Ascending aorta (tissue), 2 donors: ENCODE data around the gene TLCD5. TPM values are rescaled to one million over a fixed set of nuclear protein-coding genes. Genes with fewer than 3 reads are reported as not detected.

Experiments
- DNase-seq, 2 donors: peaks; one replicate each; pipeline ENCODE4 v3.0.0-alpha.2; 2019; ENCODE audit warnings: low spot score in 2 of 2
- H3K27ac ChIP-seq, 2 donors: fragments of 200-600 bp; sonication (generic); one replicate each; pipeline ENCODE4 v1.5.1; 2016 to 2017; ENCODE audit warnings: mild to moderate bottlenecking in 1 of 2
- H3K27me3 ChIP-seq: fragments of 200-600 bp; sonication (generic); one replicate; pipeline ENCODE4 v1.5.1; 2017
- H3K36me3 ChIP-seq, 2 donors: fragments of 200-600 bp; sonication (generic); one replicate each; pipeline ENCODE4 v1.5.1; 2016
- H3K4me1 ChIP-seq, 2 donors: fragments of 200-600 bp; sonication (generic); one replicate each; pipeline ENCODE4 v1.5.1; 2016 to 2017; ENCODE audit warnings: mild to moderate bottlenecking in 1 of 2
- H3K4me3 ChIP-seq, 2 donors: fragments of 200-600 bp; sonication (generic); one replicate each; pipeline ENCODE4 v1.5.1; 2016 to 2017; ENCODE audit warnings: mild to moderate bottlenecking in 1 of 2
- H3K9me3 ChIP-seq, 2 donors: fragments of 200-600 bp; sonication (generic); one replicate each; pipeline ENCODE4 v1.5.1; 2016
- intact Hi-C: fragments of 100-400 bp; cut with DNase I; formaldehyde crosslinking; loops from one replicate; pipeline ENCODE4 v1.15.1; 2023
- total RNA-seq: library from RNA; depleted of rRNA; stranded (reverse); fragments of >200 nt; gene quantifications from one replicate; pipeline ENCODE4 v1.1.0, GENCODE V29; 2016
- TF ChIP-seq, protein P1 (sequence below), 3 experiments: fragments of 200-600 bp in 2 of 3; fragments of 450-650 bp in 1 of 3; sonication (generic) in 2 of 3; IDR thresholded peaks; one replicate each; pipeline ENCODE4 v1.5.1; 2016 to 2019; ENCODE audit warnings: antibody characterized with exemption in 3 of 3, mild to moderate bottlenecking in 1 of 3, moderate library complexity in 1 of 3

Gene TLCD5
- total RNA-seq, 1 donor from 2014 or later: 8.4 TPM

DNA sequence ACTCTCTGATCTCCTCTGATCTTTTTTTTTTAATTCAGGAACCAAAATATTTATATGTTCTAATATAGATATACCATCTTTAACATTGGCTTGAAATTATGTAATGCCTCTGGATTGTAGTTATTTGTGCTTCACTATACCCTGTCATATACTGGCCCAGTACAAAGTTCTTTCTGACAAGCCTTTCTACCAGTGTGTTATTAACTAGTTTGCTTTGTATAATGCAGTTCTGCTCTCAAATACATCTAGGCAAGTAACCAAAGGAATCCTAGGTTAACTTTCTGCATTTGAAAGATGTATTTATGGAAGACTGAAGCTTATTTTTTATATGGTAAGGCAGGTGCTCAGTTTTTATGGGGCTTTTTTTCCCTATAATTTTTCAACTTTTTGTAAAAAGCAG lies 47.2 kb downstream of the TLCD5 start:
- H3K27ac ChIP-seq: no peak overlapping the region
- H3K9me3 ChIP-seq: no peaks in the 10 kb centered on the region
- intact Hi-C loops: no loop called here
- H3K4me1 ChIP-seq: peaks cover 0 to 4% of the 10 kb centered on the region in 2 donors
- TF ChIP-seq, protein P1, sequence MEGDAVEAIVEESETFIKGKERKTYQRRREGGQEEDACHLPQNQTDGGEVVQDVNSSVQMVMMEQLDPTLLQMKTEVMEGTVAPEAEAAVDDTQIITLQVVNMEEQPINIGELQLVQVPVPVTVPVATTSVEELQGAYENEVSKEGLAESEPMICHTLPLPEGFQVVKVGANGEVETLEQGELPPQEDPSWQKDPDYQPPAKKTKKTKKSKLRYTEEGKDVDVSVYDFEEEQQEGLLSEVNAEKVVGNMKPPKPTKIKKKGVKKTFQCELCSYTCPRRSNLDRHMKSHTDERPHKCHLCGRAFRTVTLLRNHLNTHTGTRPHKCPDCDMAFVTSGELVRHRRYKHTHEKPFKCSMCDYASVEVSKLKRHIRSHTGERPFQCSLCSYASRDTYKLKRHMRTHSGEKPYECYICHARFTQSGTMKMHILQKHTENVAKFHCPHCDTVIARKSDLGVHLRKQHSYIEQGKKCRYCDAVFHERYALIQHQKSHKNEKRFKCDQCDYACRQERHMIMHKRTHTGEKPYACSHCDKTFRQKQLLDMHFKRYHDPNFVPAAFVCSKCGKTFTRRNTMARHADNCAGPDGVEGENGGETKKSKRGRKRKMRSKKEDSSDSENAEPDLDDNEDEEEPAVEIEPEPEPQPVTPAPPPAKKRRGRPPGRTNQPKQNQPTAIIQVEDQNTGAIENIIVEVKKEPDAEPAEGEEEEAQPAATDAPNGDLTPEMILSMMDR (IDR thresholded peaks at IDR 0.05): no peak
- no peak overlapping the region for H3K4me3 ChIP-seq
- no peak for DNase-seq
- H3K36me3 ChIP-seq: no peaks in the 10 kb centered on the region
- H3K27me3 ChIP-seq: no peaks in the 10 kb centered on the region

DNA sequence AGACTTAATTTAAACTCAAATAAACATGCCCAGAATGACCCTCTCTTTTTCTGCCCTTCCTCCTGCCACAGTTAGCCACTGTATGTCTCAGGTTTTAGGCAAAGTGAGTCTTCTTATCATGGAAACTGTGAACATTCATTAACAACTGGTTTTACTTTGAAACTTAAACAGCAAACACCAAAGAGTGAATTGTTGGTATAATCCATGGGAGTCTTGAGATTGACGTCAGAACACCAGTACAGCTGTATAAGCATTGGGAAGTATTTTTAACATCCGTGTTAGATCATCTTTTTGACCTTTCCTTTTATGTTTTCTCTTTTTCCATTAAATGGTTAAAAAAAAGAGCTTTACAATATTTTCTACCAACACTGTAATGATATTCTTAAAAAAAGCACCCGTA lies 50.0 kb downstream of the TLCD5 start:
- TF ChIP-seq, protein P1 (IDR thresholded peaks at IDR 0.05): no peak
- H3K9me3 ChIP-seq: no peaks in the 10 kb centered on the region
- intact Hi-C loops: no loop called here
- H3K4me3 ChIP-seq: no peak overlapping the region
- no peak overlapping the region for H3K27ac ChIP-seq
- peaks cover 0 to 6% of the 10 kb centered on the region in 2 donors for H3K4me1 ChIP-seq
- H3K36me3 ChIP-seq: no peaks in the 10 kb centered on the region
- no peak for DNase-seq
- no peaks in the 10 kb centered on the region for H3K27me3 ChIP-seq

DNA sequence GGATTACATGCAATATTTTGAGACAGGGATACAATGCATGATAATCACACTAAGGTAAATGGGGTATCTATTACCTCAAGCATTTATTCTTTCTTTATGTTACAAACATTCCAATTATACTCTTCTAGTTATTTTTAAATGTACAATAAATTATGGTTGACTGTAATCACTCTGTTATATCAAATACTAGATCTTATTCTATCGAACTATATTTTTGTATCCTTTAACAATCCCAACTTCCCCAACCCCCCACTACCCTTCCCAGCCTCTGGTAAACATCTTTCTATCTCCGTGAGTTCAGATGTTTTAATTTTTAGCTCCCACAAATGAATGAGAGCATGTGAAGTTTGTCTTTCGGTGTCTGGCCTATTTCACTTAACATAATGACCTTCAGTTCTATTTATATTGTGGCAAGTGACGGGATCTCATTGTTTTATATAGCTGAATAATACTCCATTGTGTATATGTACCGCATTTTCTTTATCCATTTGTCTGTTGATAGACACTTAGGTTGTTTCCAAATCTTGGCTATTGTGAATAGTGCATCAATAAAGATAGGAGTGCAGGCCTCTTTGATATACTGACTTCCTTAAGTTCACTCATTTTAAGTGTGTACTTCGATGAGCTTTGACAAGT lies 51.6 kb downstream of the TLCD5 start:
- DNase-seq: no peak
- no peaks in the 10 kb centered on the region for H3K36me3 ChIP-seq
- TF ChIP-seq, protein P1 (IDR thresholded peaks at IDR 0.05): no peak
- peaks cover 0 to 7% of the 10 kb centered on the region in 2 donors for H3K4me1 ChIP-seq
- no peaks in the 10 kb centered on the region for H3K27me3 ChIP-seq
- intact Hi-C loops: no loop called here
- no peak overlapping the region for H3K27ac ChIP-seq
- H3K9me3 ChIP-seq: no peaks in the 10 kb centered on the region
- no peak overlapping the region for H3K4me3 ChIP-seq

DNA sequence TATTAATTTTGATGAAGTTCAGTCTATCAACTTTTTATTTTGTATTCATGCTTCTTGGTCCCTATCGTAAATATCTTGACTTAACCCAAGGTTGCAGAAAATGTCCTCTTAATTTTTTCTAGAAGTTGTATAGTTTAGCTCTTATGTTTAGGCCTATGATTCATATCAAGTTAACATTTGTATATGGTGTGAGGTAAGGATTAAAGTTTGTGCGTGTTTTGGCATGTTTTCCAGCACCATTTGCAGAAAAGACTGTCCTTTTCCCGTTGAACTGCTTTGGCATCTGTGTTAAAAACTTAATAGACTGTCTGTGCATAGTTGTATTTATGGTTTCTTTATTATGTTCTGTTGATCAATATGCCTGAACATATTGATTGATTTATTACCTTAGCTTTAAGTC lies 53.4 kb downstream of the TLCD5 start:
- DNase-seq: no peak
- H3K4me1 ChIP-seq: peaks cover 0 to 7% of the 10 kb centered on the region in 2 donors

DNA sequence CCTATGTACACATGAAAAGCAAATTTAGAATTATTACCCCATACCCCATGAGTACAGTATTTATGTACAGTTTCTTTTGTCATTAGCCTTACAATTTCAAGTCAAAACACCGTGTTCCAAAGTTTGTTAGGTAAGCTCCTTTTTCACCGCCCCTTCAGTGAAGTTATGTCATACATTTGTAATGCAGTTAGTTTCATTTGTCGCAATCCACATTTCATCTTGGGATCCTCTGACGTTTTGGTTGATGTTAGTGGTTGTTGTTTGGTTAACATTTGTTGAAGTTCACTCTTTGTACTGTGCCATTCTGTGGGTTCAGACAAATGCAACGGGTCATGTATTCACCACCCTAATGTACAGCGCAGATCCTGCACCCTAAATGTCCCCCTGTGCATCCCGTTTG lies 56.3 kb downstream of the TLCD5 start:
- no peak overlapping the region for H3K4me3 ChIP-seq
- no peak for DNase-seq
- H3K27me3 ChIP-seq: no peaks in the 10 kb centered on the region
- H3K27ac ChIP-seq: no peak overlapping the region
- TF ChIP-seq, protein P1 (IDR thresholded peaks at IDR 0.05): no peak
- no peaks in the 10 kb centered on the region for H3K9me3 ChIP-seq
- H3K4me1 ChIP-seq: peaks cover 0 to 15% of the 10 kb centered on the region in 2 donors
- intact Hi-C loops: no loop called here
- no peaks in the 10 kb centered on the region for H3K36me3 ChIP-seq

More for the DNA sequence above, 53.4 kb downstream of the TLCD5 start:
- intact Hi-C loops: no loop called here
- no peaks in the 10 kb centered on the region for H3K9me3 ChIP-seq
- TF ChIP-seq, protein P1 (IDR thresholded peaks at IDR 0.05): no peak
- H3K36me3 ChIP-seq: no peaks in the 10 kb centered on the region
- H3K4me3 ChIP-seq: no peak overlapping the region
- H3K27me3 ChIP-seq: no peaks in the 10 kb centered on the region
- H3K27ac ChIP-seq: no peak overlapping the region

Other genes with a start within 250 kb of the TLCD5 start
- 0.43 TPM for gene TRIM29, start 187.2 kb upstream of the TLCD5 start, total RNA-seq
- gene OAF, start 114.3 kb upstream of the TLCD5 start, total RNA-seq: 216 TPM
- gene POU2F3, start 85.2 kb upstream of the TLCD5 start, total RNA-seq: not detected
- gene ARHGEF12, start 11.1 kb downstream of the TLCD5 start, total RNA-seq: 65.9 TPM
- gene GRIK4, start 186.4 kb downstream of the TLCD5 start, total RNA-seq: not detected